Endothelial cell of umbilical vein (primary cell): Measurements from ENCODE around the gene NR1H2. TPM values are rescaled to one million over a fixed set of nuclear protein-coding genes. Genes with fewer than 3 reads are reported as not detected.
"Not testable (repeated sequence)": the region's sequence is repeated elsewhere in the genome, so short reads cannot be mapped to it uniquely, and the experiment has no call there.

ENCODE experiments used
- BruUV-seq: library from RNA; stranded (reverse); fragments of 400-500 nt; replicated peaks from 2 replicates; lab custom pipeline; 2021; lab: Mats Ljungman, UMichigan
- CTCF ChIA-PET: fragments of 300-600, 350-600 bp; sonication (Branson Sonifier 250); formaldehyde crosslinking; loops from one replicate; lab custom pipeline; 2021; ENCODE audit warnings: antibody characterized with exemption, inconsistent platforms; lab: Charles Lee
- POLR2A ChIA-PET: fragments of 300-600, 350-600 bp; sonication (Branson Sonifier 250); formaldehyde crosslinking; loops from one replicate; lab custom pipeline; 2021; ENCODE audit warnings: antibody characterized with exemption, inconsistent platforms; lab: Charles Lee
- DNase-seq: peaks from one replicate; pipeline ENCODE4 v3.0.0-alpha.2; 2011; ENCODE audit warnings: low read depth, low spot score
- FAIRE-seq: peaks from 2 replicates; lab custom pipeline; 2011; peaks lifted over from hg19 to GRCh38; lab: Jason Lieb, UNC
- H2AFZ ChIP-seq: 2 replicates; pipeline ENCODE4 v1.6.0; 2012; ENCODE audit warnings: low read depth, low read length, control low read depth, inconsistent platforms
- H3K27ac ChIP-seq: 2 replicates; pipeline ENCODE4 v1.5.1; 2011; ENCODE audit warnings: low read depth, mild to moderate bottlenecking, control low read depth, low read length, moderate library complexity; ENCODE audit not compliant: insufficient read depth
- H3K27me3 ChIP-seq, 2 experiments: 2 replicates each; pipeline versions ENCODE4 v1.6.0 to v1.6.1; 2011; ENCODE audit warnings: low read length in 2 of 2, mixed read lengths in 1 of 2; ENCODE audit not compliant: control insufficient read depth in 2 of 2, insufficient read depth in 2 of 2
- H3K36me3 ChIP-seq, 2 experiments: 2 replicates in 1 of 2; 3 replicates in 1 of 2; pipeline ENCODE4 v1.5.1; 2011; ENCODE audit warnings: low read length in 2 of 2, mild to moderate bottlenecking in 1 of 2, moderate library complexity in 1 of 2; ENCODE audit not compliant: control insufficient read depth in 2 of 2, insufficient read depth in 2 of 2; ENCODE audit errors: extremely low read depth in 1 of 2
- H3K4me1 ChIP-seq: 3 replicates; pipeline ENCODE4 v1.5.1; 2011; ENCODE audit warnings: mild to moderate bottlenecking, low read length; ENCODE audit not compliant: control insufficient read depth, insufficient read depth; ENCODE audit errors: extremely low read depth
- H3K4me2 ChIP-seq: 2 replicates; pipeline ENCODE4 v1.6.1; 2011; ENCODE audit warnings: low read length, control low read depth, mixed read lengths; ENCODE audit not compliant: insufficient read depth
- H3K4me3 ChIP-seq, 3 experiments: fragments of 200-600 bp in 1 of 3; sonication (generic), shearing (Covaris generic) in 1 of 3; replicated peaks in 1 of 3; 2 replicates each; pipeline ENCODE4 v1.5.1; 2011 to 2016; ENCODE audit warnings: control low read depth in 3 of 3, low read length in 3 of 3, mild to moderate bottlenecking in 2 of 3, inconsistent platforms in 1 of 3, low read depth in 1 of 3, moderate library complexity in 1 of 3; ENCODE audit not compliant: insufficient read depth in 1 of 3
- H3K79me2 ChIP-seq: 2 replicates; pipeline ENCODE4 v1.6.0; 2012; ENCODE audit warnings: low read length, inconsistent platforms; ENCODE audit not compliant: control insufficient read depth, insufficient read depth
- H3K9ac ChIP-seq: replicated peaks from 2 replicates; pipeline ENCODE3; 2011; ENCODE audit warnings: low read length, control low read depth; ENCODE audit not compliant: insufficient read depth; ENCODE audit errors: extremely low read depth
- H3K9me1 ChIP-seq: replicated peaks from 3 replicates; pipeline ENCODE4 v1.6.0; 2011; ENCODE audit warnings: mild to moderate bottlenecking, low read length; ENCODE audit not compliant: control insufficient read depth, insufficient read depth; ENCODE audit errors: extremely low read depth
- H3K9me3 ChIP-seq: replicated peaks from 2 replicates; pipeline ENCODE4 v1.5.1; 2012; ENCODE audit warnings: low read length, inconsistent platforms; ENCODE audit not compliant: control insufficient read depth, insufficient read depth
- H4K20me1 ChIP-seq: replicated peaks from 2 replicates; pipeline ENCODE3; 2011; ENCODE audit warnings: mild to moderate bottlenecking, low read length; ENCODE audit not compliant: control insufficient read depth, insufficient read depth; ENCODE audit errors: extremely low read depth
- EZH2 ChIP-seq: IDR thresholded peaks from 2 replicates; pipeline ENCODE4 v1.6.1; 2012; ENCODE audit warnings: borderline replicate concordance, low read depth, mild to moderate bottlenecking, moderate library complexity, low read length, inconsistent platforms; ENCODE audit not compliant: severe bottlenecking
- FOS ChIP-seq: IDR thresholded peaks from 2 replicates; pipeline ENCODE4 v1.6.1; 2011; ENCODE audit warnings: mild to moderate bottlenecking, low read length, moderate library complexity, borderline replicate concordance; ENCODE audit not compliant: insufficient read depth
- MYC ChIP-seq: IDR thresholded peaks from one replicate; pipeline ENCODE4 v1.6.1; 2011; ENCODE audit warnings: mild to moderate bottlenecking, low read depth, low read length
- POLR2A ChIP-seq: IDR thresholded peaks from 2 replicates; pipeline ENCODE4 v1.6.1; 2012; ENCODE audit warnings: low read depth, mild to moderate bottlenecking, control low read depth, low read length
- POLR2AphosphoS5 ChIP-seq: IDR thresholded peaks from 2 replicates; pipeline ENCODE4 v1.6.1; 2012; ENCODE audit warnings: low read depth, mild to moderate bottlenecking, control low read depth, low read length, moderate library complexity; ENCODE audit not compliant: insufficient read depth
- dilution Hi-C: fragments of 300-500 bp; cut with MboI; formaldehyde crosslinking; loops from one replicate; pipeline ENCODE4 v1.15.0; 2019; ENCODE audit warnings: low sequenced_read_pairs; ENCODE audit not compliant: extremely low pct_ligation_motif_present
- intact Hi-C: fragments of 100-400 bp; cut with micrococcal nuclease; formaldehyde crosslinking; loops from one replicate; pipeline ENCODE4 v1.10.0; 2022
- polyA plus RNA-seq, 4 experiments: library from polyadenylated mRNA; depleted of rRNA in 3 of 4; stranded (reverse) in 3 of 4; unstranded in 1 of 4; fragments of >200 nt; gene quantifications; 2 replicates each; pipeline versions ENCODE4 v1.2.1 to v1.2.3, GENCODE V29; 2011 to 2012; ENCODE audit warnings: missing spikeins in 1 of 4
- total RNA-seq: library from RNA; stranded (reverse); gene quantifications from 2 replicates; pipeline ENCODE4 v1.2.3, GENCODE V29; 2021
- TF ChIP-seq, protein P1 (sequence below): IDR thresholded peaks from 2 replicates; pipeline ENCODE4 v1.6.1; 2011; ENCODE audit not compliant: insufficient read depth, insufficient read length
- TF ChIP-seq, protein P2 (sequence below), 2 donors: IDR thresholded peaks; 1 replicate in 1 of 2; 2 replicates in 1 of 2; pipeline ENCODE4 v1.5.1; 2011; ENCODE audit warnings: low read length in 2 of 2, mild to moderate bottlenecking in 2 of 2, moderate library complexity in 2 of 2, control low read depth in 1 of 2, inconsistent platforms in 1 of 2, low read depth in 1 of 2; ENCODE audit not compliant: insufficient read depth in 1 of 2; ENCODE audit errors: extremely low read depth in 1 of 2

Gene NR1H2
- total and polyA plus RNA-seq, 2 donors (not counting 3 experiments of a cell fraction or from before 2014, with no cell fraction given), result 46.7 to 48.4 TPM

DNA sequence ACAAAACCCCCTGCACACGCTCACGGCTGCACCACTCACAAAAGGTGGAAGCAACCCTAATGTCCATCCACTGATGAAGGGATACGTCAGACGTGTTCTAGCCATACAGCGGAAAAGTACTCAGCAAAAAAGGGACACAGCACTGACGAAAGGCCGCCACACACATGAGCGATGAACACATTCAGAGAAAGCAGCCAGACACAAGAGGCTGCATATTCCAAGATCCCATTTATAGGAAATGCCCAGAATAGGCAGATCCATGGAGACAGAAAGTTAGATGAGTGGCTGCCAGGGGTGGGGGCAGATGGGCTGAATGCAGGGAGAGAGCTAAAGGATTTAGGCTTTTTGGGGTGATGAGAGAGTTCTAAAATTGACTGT, 11.6 kb downstream of the NR1H2 start:
- ChIA-PET CTCF (no interaction called here), POLR2A (interaction anchor here (0.6 kb wide), 1 partner anchor 496 kb away, joined by 6 read pairs; no protein-coding TSS in a partner anchor)
- dilution Hi-C loops, result no loop called here
- intact Hi-C loops, result no loop called here
- no peak overlapping the region for H3K9ac ChIP-seq
- no peaks in the 10 kb centered on the region for H3K36me3 ChIP-seq
- H3K4me2 ChIP-seq, result no peak overlapping the region
- no peaks in the 10 kb centered on the region for H4K20me1 ChIP-seq
- FAIRE-seq (no peak), DNase-seq (no peak)
- no peaks in the 10 kb centered on the region for H3K9me1 ChIP-seq
- H3K4me1 ChIP-seq, result peaks cover 16% of the 10 kb centered on the region
- H2AFZ ChIP-seq, result no peak overlapping the region
- H3K9me3 ChIP-seq, result no peaks in the 10 kb centered on the region
- no peak overlapping the region for H3K4me3 ChIP-seq
- no TSS peak for BruUV-seq
- TF ChIP-seq POLR2AphosphoS5, result no peak
- TF ChIP-seq, protein P1, sequence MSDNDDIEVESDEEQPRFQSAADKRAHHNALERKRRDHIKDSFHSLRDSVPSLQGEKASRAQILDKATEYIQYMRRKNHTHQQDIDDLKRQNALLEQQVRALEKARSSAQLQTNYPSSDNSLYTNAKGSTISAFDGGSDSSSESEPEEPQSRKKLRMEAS, result no peak
- TF ChIP-seq, protein P2, sequence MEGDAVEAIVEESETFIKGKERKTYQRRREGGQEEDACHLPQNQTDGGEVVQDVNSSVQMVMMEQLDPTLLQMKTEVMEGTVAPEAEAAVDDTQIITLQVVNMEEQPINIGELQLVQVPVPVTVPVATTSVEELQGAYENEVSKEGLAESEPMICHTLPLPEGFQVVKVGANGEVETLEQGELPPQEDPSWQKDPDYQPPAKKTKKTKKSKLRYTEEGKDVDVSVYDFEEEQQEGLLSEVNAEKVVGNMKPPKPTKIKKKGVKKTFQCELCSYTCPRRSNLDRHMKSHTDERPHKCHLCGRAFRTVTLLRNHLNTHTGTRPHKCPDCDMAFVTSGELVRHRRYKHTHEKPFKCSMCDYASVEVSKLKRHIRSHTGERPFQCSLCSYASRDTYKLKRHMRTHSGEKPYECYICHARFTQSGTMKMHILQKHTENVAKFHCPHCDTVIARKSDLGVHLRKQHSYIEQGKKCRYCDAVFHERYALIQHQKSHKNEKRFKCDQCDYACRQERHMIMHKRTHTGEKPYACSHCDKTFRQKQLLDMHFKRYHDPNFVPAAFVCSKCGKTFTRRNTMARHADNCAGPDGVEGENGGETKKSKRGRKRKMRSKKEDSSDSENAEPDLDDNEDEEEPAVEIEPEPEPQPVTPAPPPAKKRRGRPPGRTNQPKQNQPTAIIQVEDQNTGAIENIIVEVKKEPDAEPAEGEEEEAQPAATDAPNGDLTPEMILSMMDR (IDR thresholded peaks at IDR 0.05; ENCODE audit: extremely low read depth in 1 of 2, insufficient read depth in 1 of 2, low read depth in 1 of 2, low read length in 2 of 2), result no peak
- no peak for TF ChIP-seq EZH2
- TF ChIP-seq POLR2A, result no peak
- no peak for TF ChIP-seq FOS
- TF ChIP-seq MYC, result no peak
- H3K27ac ChIP-seq, result no peak overlapping the region
- H3K79me2 ChIP-seq, result peaks cover 33% of the 10 kb centered on the region
- no peaks in the 10 kb centered on the region for H3K27me3 ChIP-seq

DNA sequence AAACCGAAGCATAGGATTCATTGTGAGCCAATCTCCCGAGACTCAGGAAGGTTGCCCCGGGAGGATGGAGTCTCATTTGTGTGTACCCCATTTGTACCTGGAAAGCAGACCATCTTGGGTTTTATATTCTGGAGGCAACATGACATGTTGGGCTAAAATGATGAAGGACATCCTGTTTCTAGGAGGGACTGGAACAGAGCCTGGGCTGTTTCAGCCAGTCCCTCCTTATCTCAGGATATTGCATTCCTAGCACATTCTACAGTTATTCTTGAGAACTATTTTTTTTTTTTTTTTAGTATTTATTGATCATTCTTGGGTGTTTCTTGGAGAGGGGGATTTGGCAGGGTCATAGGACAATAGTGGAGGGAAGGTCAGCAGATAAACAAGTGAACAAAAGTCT, 14.0 kb downstream of the NR1H2 start:
- H3K4me3 ChIP-seq, H3K4me2 ChIP-seq, intact Hi-C loops, FAIRE-seq, H3K9me3 ChIP-seq, H3K9ac ChIP-seq, H3K9me1 ChIP-seq, H3K4me1 ChIP-seq, H3K36me3 ChIP-seq, H3K27me3 ChIP-seq, H3K27ac ChIP-seq, DNase-seq, dilution Hi-C loops, H2AFZ ChIP-seq, BruUV-seq, H4K20me1 ChIP-seq: not testable (repeated sequence)
- peaks cover 31% of the 10 kb centered on the region for H3K79me2 ChIP-seq
- ChIA-PET CTCF (interaction anchor here (1.1 to 1.6 kb wide), 2 partner anchors 14 to 22 kb away, joined by 3 read pairs; no protein-coding TSS in a partner anchor), POLR2A (interaction anchor here (0.7 kb wide), 1 partner anchor 121 kb away, joined by 3 read pairs; the partner anchor contains the start of gene JOSD2)

DNA sequence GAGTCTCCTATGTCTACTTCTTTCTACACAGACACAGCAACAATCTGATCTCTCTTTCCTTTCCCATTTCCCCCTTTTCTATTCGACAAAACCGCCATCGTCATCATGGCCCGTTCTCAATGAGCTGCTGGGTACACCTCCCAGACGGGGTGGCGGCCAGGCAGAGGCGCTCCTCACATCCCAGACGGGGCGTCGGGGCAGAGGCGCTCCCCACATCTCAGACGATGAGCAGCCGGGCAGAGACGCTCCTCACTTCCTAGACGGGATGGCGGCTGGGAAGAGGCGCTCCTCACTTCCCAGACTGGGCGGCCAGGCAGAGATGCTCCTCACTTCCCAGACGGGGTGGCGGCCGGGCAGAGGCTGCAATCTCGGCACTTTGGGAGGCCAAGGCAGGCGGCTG, 14.7 kb downstream of the NR1H2 start:
- DNase-seq, H3K27me3 ChIP-seq, CTCF ChIA-PET, dilution Hi-C loops, H3K27ac ChIP-seq, BruUV-seq, H3K9me3 ChIP-seq, POLR2A ChIA-PET, H3K9ac ChIP-seq, FAIRE-seq, H3K36me3 ChIP-seq, H4K20me1 ChIP-seq, H3K4me2 ChIP-seq, H3K4me3 ChIP-seq, H3K9me1 ChIP-seq, intact Hi-C loops, H2AFZ ChIP-seq, H3K4me1 ChIP-seq: not testable (repeated sequence)
- peaks cover 27% of the 10 kb centered on the region for H3K79me2 ChIP-seq
